ENCODE results near the gene ESR2.
A peak's percentile ranks its signal among the peaks of the same experiment; 100 is the strongest.

The ESR2 gene

GRCh38 chr14:64059454-64060198, 234.5 kb downstream of the ESR2 start:
- peaks cover 87% of the 10 kb centered on the region for H3K36me3 ChIP-seq (ENCODE audit: control insufficient read depth, low read length)
- 0 out of 2 replicates have a peak, but pooled peaks cover 2% of the 10 kb centered on the region for H3F3A ChIP-seq (ENCODE audit: control insufficient read depth, insufficient read depth)
- no peak for TF ChIP-seq CTCF (IDR thresholded peaks at IDR 0.05; ENCODE audit: low read depth, low read length, poor library complexity, severe bottlenecking)
- no peak for TF ChIP-seq EZH2phosphoT487 (IDR thresholded peaks at IDR 0.05; ENCODE audit: borderline replicate concordance, low read length)
- no peak overlapping the region for H3K4me3 ChIP-seq (ENCODE audit: low read length)
- no peaks in the 10 kb centered on the region for H3K9me2 ChIP-seq (replicated peaks; ENCODE audit: control insufficient read depth, low read length)
- H3K27ac ChIP-seq (ENCODE audit: low read depth, low read length) = no peak overlapping the region
- peaks cover 37% of the 10 kb centered on the region for H3K79me2 ChIP-seq (ENCODE audit: control insufficient read depth, low read length)
- H3K4me1 ChIP-seq (ENCODE audit: control insufficient read depth, low read length) = peaks cover 18% of the 10 kb centered on the region
- no peaks in the 10 kb centered on the region for H3K9me3 ChIP-seq (ENCODE audit: control insufficient read depth, insufficient read depth, low read length)
- no peak overlapping the region for H3K4me2 ChIP-seq (ENCODE audit: low read length)
- no peaks in the 10 kb centered on the region for H3K27me3 ChIP-seq (ENCODE audit: control insufficient read depth, low read length)
- no peaks in the 10 kb centered on the region for H4K20me1 ChIP-seq (ENCODE audit: control insufficient read depth, insufficient read depth, low read depth, low read length)

GRCh38 chr14:64053694-64054669, 240.2 kb downstream of the ESR2 start:
- Histone ChIP-seq H4K20me1 (ENCODE audit: control insufficient read depth, insufficient read depth, low read depth, low read length) (no peaks in the 10 kb centered on the region), H3K36me3 (ENCODE audit: control insufficient read depth, low read length) (peaks cover 90% of the 10 kb centered on the region), H3K27me3 (ENCODE audit: control insufficient read depth, low read length) (no peaks in the 10 kb centered on the region), H3F3A (ENCODE audit: control insufficient read depth, insufficient read depth) (no peaks in the 10 kb centered on the region; the same call in 1 of the 2 replicates), H3K4me1 (ENCODE audit: control insufficient read depth, low read length) (peaks cover 45% of the 10 kb centered on the region), H3K9me3 (ENCODE audit: control insufficient read depth, insufficient read depth, low read length) (no peaks in the 10 kb centered on the region), H3K9me2 (replicated peaks; ENCODE audit: control insufficient read depth, low read length) (no peaks in the 10 kb centered on the region), H3K4me2 (ENCODE audit: low read length) (peak overlapping the region; percentile 10; the same call in 1 of the 2 replicates), H3K27ac (ENCODE audit: low read depth, low read length) (peak overlapping the region; percentile 23; the same call in 1 of the 2 replicates), H3K4me3 (ENCODE audit: low read length) (no peak overlapping the region), H3K79me2 (ENCODE audit: control insufficient read depth, low read length) (peaks cover 43% of the 10 kb centered on the region)
- TF ChIP-seq CTCF (IDR thresholded peaks at IDR 0.05; ENCODE audit: low read depth, low read length, poor library complexity, severe bottlenecking) = no peak
- TF ChIP-seq EZH2phosphoT487 (IDR thresholded peaks at IDR 0.05; ENCODE audit: borderline replicate concordance, low read length) = no peak

GRCh38 chr14:64049616-64050381, 244.4 kb downstream of the ESR2 start:
- no peaks in the 10 kb centered on the region for H4K20me1 ChIP-seq (ENCODE audit: control insufficient read depth, insufficient read depth, low read depth, low read length)
- H3K27ac ChIP-seq (ENCODE audit: low read depth, low read length) = no peak overlapping the region
- no peaks in the 10 kb centered on the region for H3K9me3 ChIP-seq (ENCODE audit: control insufficient read depth, insufficient read depth, low read length)
- H3K9me2 ChIP-seq (replicated peaks; ENCODE audit: control insufficient read depth, low read length) = no peaks in the 10 kb centered on the region
- no peak overlapping the region for H3K4me2 ChIP-seq (ENCODE audit: low read length)
- peaks cover 98% of the 10 kb centered on the region for H3K36me3 ChIP-seq (ENCODE audit: control insufficient read depth, low read length)
- TF ChIP-seq CTCF (IDR thresholded peaks at IDR 0.05; ENCODE audit: low read depth, low read length, poor library complexity, severe bottlenecking) = no peak
- TF ChIP-seq EZH2phosphoT487 (IDR thresholded peaks at IDR 0.05; ENCODE audit: borderline replicate concordance, low read length) = no peak
- peaks cover 27% of the 10 kb centered on the region for H3K4me1 ChIP-seq (ENCODE audit: control insufficient read depth, low read length)
- H3K79me2 ChIP-seq (ENCODE audit: control insufficient read depth, low read length) = peaks cover 30% of the 10 kb centered on the region
- H3K27me3 ChIP-seq (ENCODE audit: control insufficient read depth, low read length) = no peaks in the 10 kb centered on the region
- no peaks in the 10 kb centered on the region; the same call in 1 of the 2 replicates for H3F3A ChIP-seq (ENCODE audit: control insufficient read depth, insufficient read depth)
- H3K4me3 ChIP-seq (ENCODE audit: low read length) = no peak overlapping the region

Data from DOHH2 (cell line).